Ovary (tissue), 9 donors: ENCODE results near the gene TK2. TPM values are rescaled to one million over a fixed set of nuclear protein-coding genes. Genes with fewer than 3 reads are reported as not detected.

Source experiments
- DNase-seq, 5 donors: peaks; one replicate each; pipeline ENCODE4 v3.0.0-alpha.2; 2019 to 2020
- H3K27ac ChIP-seq, 2 donors: fragments of 200-600 bp; one replicate each; pipeline versions ENCODE4 v1.5.1 to v1.8.0; 2019 to 2022
- H3K27me3 ChIP-seq: fragments of 200-600 bp; one replicate; pipeline ENCODE4 v1.8.0; 2022
- H3K36me3 ChIP-seq: fragments of 200-600 bp; sonication (generic); one replicate; pipeline ENCODE4 v1.5.1; 2019
- H3K4me1 ChIP-seq: one replicate; pipeline ENCODE4 v1.8.1; 2013; ENCODE audit warnings: mild to moderate bottlenecking, moderate library complexity; ENCODE audit not compliant: insufficient read depth
- H3K4me3 ChIP-seq: fragments of 200-600 bp; sonication (generic); one replicate; pipeline ENCODE4 v1.5.1; 2017
- H3K9me3 ChIP-seq, 2 donors: fragments of 200-600 bp in 1 of 2; sonication (generic) in 1 of 2; one replicate each; pipeline versions ENCODE4 v1.5.1 to v1.8.1; 2013 to 2019; ENCODE audit warnings: mild to moderate bottlenecking in 1 of 2, moderate library complexity in 1 of 2
- CTCF ChIP-seq, 3 donors: fragments of 450-650 bp in 2 of 3; fragments of 200-600 bp in 1 of 3; IDR thresholded peaks; one replicate each; pipeline versions ENCODE4 v1.5.1 to v1.8.0; 2016 to 2022; ENCODE audit warnings: antibody characterized with exemption in 3 of 3, mild to moderate bottlenecking in 1 of 3
- EP300 ChIP-seq: sonication (generic); formaldehyde crosslinking; IDR thresholded peaks from one replicate; pipeline ENCODE4 v1.6.1; 2017; ENCODE audit warnings: antibody characterized with exemption
- POLR2A ChIP-seq: fragments of 450-650 bp; IDR thresholded peaks from one replicate; pipeline ENCODE4 v1.6.1; 2017; ENCODE audit warnings: antibody characterized with exemption, mild to moderate bottlenecking, moderate library complexity
- WGBS, 3 donors: extraction: QIAGEN DNeasy Blood & Tissue Kit in 1 of 3; methylation state at CpG; one replicate each; pipeline versions ENCODE4 v1.1.5 to v1.1.7; 2013 to 2017; 5-methylcytosine and 5-hydroxymethylcytosine counted together
- intact Hi-C, 4 donors: fragments of 100-400 bp; cut with DNase I; formaldehyde crosslinking; loops; one replicate each; pipeline versions ENCODE4 v1.11.0 to v1.15.1; 2022 to 2023
- polyA plus RNA-seq, 2 donors: library from polyadenylated mRNA; stranded (reverse); fragments of 200-250 nt in 1 of 2; fragments of 350-450 nt in 1 of 2; fragmentation: Illumina TruSeq in 1 of 2; extraction: RNeasy Lipid Tissue Mini Kit (QIAGEN cat#74804) in 1 of 2; gene quantifications; one replicate each; pipeline ENCODE4 v1.2.3, GENCODE V29; 2013 to 2014
- total RNA-seq, 7 donors: library from RNA; depleted of rRNA in 2 of 7; stranded (reverse); fragments of >200 nt in 2 of 7; fragmentation: NEBNext Ultra II Directional in 3 of 7; extraction: Animal tissue kit (Norgen Biotek cat#: 25700) in 3 of 7; gene quantifications; one replicate each; pipeline versions ENCODE4 v1.1.0 to v1.2.4, GENCODE V29; 2016 to 2023
- donor health status: DM: no; HTN: no; CAD: no; lungs with moderate emphysema.
- donor health status: DM: no; HTN: no; CAD: no.
- donor health status: Bipolar disorder and iron deficiency.
- donor health status: DM: yes; HTN: yes; CAD: no.
- donor health status: DM: no; HTN: no; CAD: no.
- donor health status: DM: yes; HTN: yes; CAD: no.

The TK2 gene
- total and polyA plus RNA-seq, 9 donors, result 17.0 to 80.6 (median 34.0) TPM

DNA sequence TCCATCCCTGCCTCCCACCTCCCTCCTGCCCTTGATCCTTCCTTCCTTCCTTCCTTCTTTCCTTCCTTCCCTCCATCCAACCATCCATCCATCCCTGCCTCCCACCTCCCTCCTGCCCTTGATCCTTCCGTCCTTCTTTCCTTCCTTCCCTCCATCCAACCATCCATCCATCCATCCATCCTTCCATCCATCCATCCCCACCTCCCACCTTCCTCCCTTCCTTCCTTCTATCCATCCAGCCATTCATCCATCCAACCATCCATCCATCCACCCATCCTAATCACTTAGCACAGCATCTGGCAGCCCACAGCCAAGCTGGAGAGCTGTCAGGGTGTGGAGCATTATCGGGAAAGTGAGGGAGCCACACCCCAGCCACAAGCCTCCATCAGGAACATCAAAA, 54.5 kb downstream of the TK2 start:
- Histone ChIP-seq H3K4me3 (no peak overlapping the region), H3K4me1 (no peaks in the 10 kb centered on the region), H3K27me3 (no peaks in the 10 kb centered on the region), H3K36me3 (no peaks in the 10 kb centered on the region), H3K27ac (no peak overlapping the region), H3K9me3 (no peaks in the 10 kb centered on the region)
- TF ChIP-seq EP300, result no peak
- TF ChIP-seq CTCF (IDR thresholded peaks at IDR 0.05), result no peak
- TF ChIP-seq POLR2A, result no peak
- DNase-seq, result no peak
- intact Hi-C loops, result loop anchor here in 1 of 4 donors (10.0 kb wide), 1 partner anchor 109 kb away; the partner anchor contains the start of gene CMTM3
- 93 to 94% (median 94%) methylated on average over 2 of the region's 2 CpGs for WGBS, 3 donors

GRCh38 chr16:66494916-66495315, 55.0 kb downstream of the TK2 start:
- Histone ChIP-seq H3K36me3 (no peaks in the 10 kb centered on the region), H3K27me3 (no peaks in the 10 kb centered on the region), H3K27ac (no peak overlapping the region), H3K4me3 (no peak overlapping the region), H3K9me3 (no peaks in the 10 kb centered on the region), H3K4me1 (no peaks in the 10 kb centered on the region)
- TF ChIP-seq CTCF (IDR thresholded peaks at IDR 0.05), result no peak
- no peak for TF ChIP-seq POLR2A
- TF ChIP-seq EP300, result no peak
- intact Hi-C loops, result loop anchor here in 1 of 4 donors (10.0 kb wide), 1 partner anchor 110 kb away; the partner anchor contains the start of gene CMTM3
- peak in 1 of 5 donors; percentile 8 for DNase-seq
- 91 to 97% (median 94%) methylated on average over 2 of the region's 2 CpGs for WGBS, 3 donors

GRCh38 chr16:66493490-66494401, 56.2 kb downstream of the TK2 start:
- WGBS, 3 donors, result 87 to 89% (median 88%) methylated on average over 13 to 14 of the region's 14 CpGs
- no peak for TF ChIP-seq POLR2A
- no peak for TF ChIP-seq EP300
- TF ChIP-seq CTCF (IDR thresholded peaks at IDR 0.05), result no peak
- intact Hi-C loops, result loop anchor here in 1 of 4 donors (10.0 kb wide), 1 partner anchor 111 kb away; the partner anchor contains the start of gene CMTM3

DNA sequence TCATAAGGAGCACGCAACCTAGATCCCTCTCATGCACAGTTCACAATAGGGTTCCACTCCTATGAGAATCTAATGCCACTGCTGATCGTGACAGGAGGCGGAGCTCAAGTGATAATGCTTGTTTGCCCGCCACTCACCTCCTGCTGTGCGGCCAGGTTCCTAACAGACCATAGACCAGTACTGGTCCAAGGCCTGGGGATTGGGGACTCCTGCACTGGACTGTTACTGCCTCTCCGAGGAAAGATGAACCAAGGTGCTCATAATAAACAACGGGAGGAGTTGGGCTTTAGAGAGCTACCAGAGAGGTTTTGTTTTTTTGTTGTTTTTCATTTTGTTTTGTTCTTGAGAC, 58.2 kb downstream of the TK2 start:
- WGBS, 3 donors, result 79 to 82% (median 81%) methylated on average over 7 of the region's 7 CpGs
- H3K27me3 ChIP-seq, result no peaks in the 10 kb centered on the region
- no peaks in the 10 kb centered on the region for H3K4me1 ChIP-seq
- H3K9me3 ChIP-seq, result no peaks in the 10 kb centered on the region
- intact Hi-C loops, result loop anchor here in 1 of 4 donors (10.0 kb wide), 1 partner anchor 113 kb away; the partner anchor contains the start of gene CMTM3
- TF ChIP-seq POLR2A, result no peak
- no peak for TF ChIP-seq CTCF (IDR thresholded peaks at IDR 0.05)
- no peak for TF ChIP-seq EP300
- DNase-seq, result peak in 1 of 5 donors; percentile 13
- H3K36me3 ChIP-seq, result no peaks in the 10 kb centered on the region
- no peak overlapping the region for H3K4me3 ChIP-seq
- no peak overlapping the region for H3K27ac ChIP-seq

More at GRCh38 chr16:66493490-66494401, 56.2 kb downstream of the TK2 start:
- no peaks in the 10 kb centered on the region for H3K27me3 ChIP-seq
- no peaks in the 10 kb centered on the region for H3K4me1 ChIP-seq
- H3K27ac ChIP-seq, result no peak overlapping the region
- no peaks in the 10 kb centered on the region for H3K9me3 ChIP-seq
- peak in 1 of 5 donors; percentile 23 for DNase-seq
- no peak overlapping the region for H3K4me3 ChIP-seq
- no peaks in the 10 kb centered on the region for H3K36me3 ChIP-seq
